ENCODE measurements around the gene TAGLN. TPM values are rescaled to one million over a fixed set of nuclear protein-coding genes. Genes with fewer than 3 reads are reported as not detected.

Gene TAGLN
- total and polyA plus RNA-seq, 9 of the 15 experiments (the other 6 are each of a cell fraction or from before 2014, with no cell fraction given) = 0.21 to 4.9 (median 1.1) TPM

GRCh38 chr11:117175781-117176180 is 23.4 kb upstream of the TAGLN start:
- no peak overlapping the region for H2AFZ ChIP-seq (ENCODE audit: low read depth, low read length)
- CTCF ChIA-PET (ENCODE audit: low intra/inter-chr PET ratio) = no interaction called here
- no TSS peak for BruUV-seq (replicated peaks)
- H3K4me1 ChIP-seq (replicated peaks in 1 of 2; ENCODE audit: control insufficient read depth in 2 of 2, insufficient read depth in 2 of 2, low read length in 2 of 2) = peaks cover 51 to 53% of the 10 kb centered on the region in 2 experiments
- intact Hi-C loops (cut with micrococcal nuclease) = no loop called here
- DNase-seq (ENCODE audit: extremely low read depth in 1 of 4, low spot score in 3 of 4) (no peak), FAIRE-seq (no peak), ATAC-seq (no peak)
- H3K27me3 ChIP-seq (ENCODE audit: control insufficient read depth in 2 of 2, insufficient read depth in 2 of 2, low read length in 2 of 2) = no peaks in the 10 kb centered on the region
- TF ChIP-seq ZNF79 (CRISPR knock-in tag; IDR thresholded peaks at IDR 0.05; ENCODE audit: low read depth) = no peak
- no peak for TF ChIP-seq KAT8 (IDR thresholded peaks at IDR 0.05; ENCODE audit: low read depth)
- no peak for TF ChIP-seq GTF2E2 (tag; IDR thresholded peaks at IDR 0.05)
- no peak for TF ChIP-seq MTA2 (IDR thresholded peaks at IDR 0.05; ENCODE audit: low read depth)
- TF ChIP-seq, protein P1, sequence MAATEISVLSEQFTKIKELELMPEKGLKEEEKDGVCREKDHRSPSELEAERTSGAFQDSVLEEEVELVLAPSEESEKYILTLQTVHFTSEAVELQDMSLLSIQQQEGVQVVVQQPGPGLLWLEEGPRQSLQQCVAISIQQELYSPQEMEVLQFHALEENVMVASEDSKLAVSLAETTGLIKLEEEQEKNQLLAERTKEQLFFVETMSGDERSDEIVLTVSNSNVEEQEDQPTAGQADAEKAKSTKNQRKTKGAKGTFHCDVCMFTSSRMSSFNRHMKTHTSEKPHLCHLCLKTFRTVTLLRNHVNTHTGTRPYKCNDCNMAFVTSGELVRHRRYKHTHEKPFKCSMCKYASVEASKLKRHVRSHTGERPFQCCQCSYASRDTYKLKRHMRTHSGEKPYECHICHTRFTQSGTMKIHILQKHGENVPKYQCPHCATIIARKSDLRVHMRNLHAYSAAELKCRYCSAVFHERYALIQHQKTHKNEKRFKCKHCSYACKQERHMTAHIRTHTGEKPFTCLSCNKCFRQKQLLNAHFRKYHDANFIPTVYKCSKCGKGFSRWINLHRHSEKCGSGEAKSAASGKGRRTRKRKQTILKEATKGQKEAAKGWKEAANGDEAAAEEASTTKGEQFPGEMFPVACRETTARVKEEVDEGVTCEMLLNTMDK (IDR thresholded peaks at IDR 0.05; ENCODE audit: borderline replicate concordance, insufficient read depth, low read depth, low read length, poor library complexity, severe bottlenecking) = no peak
- TF ChIP-seq, protein P2, sequence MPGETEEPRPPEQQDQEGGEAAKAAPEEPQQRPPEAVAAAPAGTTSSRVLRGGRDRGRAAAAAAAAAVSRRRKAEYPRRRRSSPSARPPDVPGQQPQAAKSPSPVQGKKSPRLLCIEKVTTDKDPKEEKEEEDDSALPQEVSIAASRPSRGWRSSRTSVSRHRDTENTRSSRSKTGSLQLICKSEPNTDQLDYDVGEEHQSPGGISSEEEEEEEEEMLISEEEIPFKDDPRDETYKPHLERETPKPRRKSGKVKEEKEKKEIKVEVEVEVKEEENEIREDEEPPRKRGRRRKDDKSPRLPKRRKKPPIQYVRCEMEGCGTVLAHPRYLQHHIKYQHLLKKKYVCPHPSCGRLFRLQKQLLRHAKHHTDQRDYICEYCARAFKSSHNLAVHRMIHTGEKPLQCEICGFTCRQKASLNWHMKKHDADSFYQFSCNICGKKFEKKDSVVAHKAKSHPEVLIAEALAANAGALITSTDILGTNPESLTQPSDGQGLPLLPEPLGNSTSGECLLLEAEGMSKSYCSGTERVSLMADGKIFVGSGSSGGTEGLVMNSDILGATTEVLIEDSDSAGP (CRISPR knock-in tag; IDR thresholded peaks at IDR 0.05) = no peak
- no peak for TF ChIP-seq ZNF764 (CRISPR knock-in tag; IDR thresholded peaks at IDR 0.05; ENCODE audit: low read depth)
- no peak for TF ChIP-seq SIRT6 (IDR thresholded peaks at IDR 0.05; ENCODE audit: low read depth, low read length)
- no peak for TF ChIP-seq FOXK1 (CRISPR knock-in tag; IDR thresholded peaks at IDR 0.05; ENCODE audit: borderline replicate concordance)
- no peak for TF ChIP-seq TBP (optimal IDR thresholded peaks at IDR 0.05; ENCODE audit: low read depth, low read length)
- no peak for TF ChIP-seq NFIX (CRISPR knock-in tag; IDR thresholded peaks at IDR 0.05; ENCODE audit: low read depth)
- TF ChIP-seq TSC22D4 (tag; IDR thresholded peaks at IDR 0.05) = no peak
- no peak for TF ChIP-seq ZBTB34 (CRISPR knock-in tag; IDR thresholded peaks at IDR 0.05)
- H3K9ac ChIP-seq (ENCODE audit: insufficient read depth in 1 of 2, low read depth in 2 of 2, low read length in 2 of 2) = no peak overlapping the region
- no peak overlapping the region for H3K27ac ChIP-seq (ENCODE audit: extremely low read depth, low read depth, low read length)
- in situ Hi-C loops (cut with MboI) = no loop called here
- H3K36me3 ChIP-seq (ENCODE audit: control insufficient read depth, insufficient read depth, low read length) = peaks cover 15% of the 10 kb centered on the region; the same call in 1 of the 3 replicates
- POLR2A ChIA-PET = interaction anchor here (1.0 to 1.4 kb wide), 2 partner anchors 12 to 29 kb away, joined by 3 to 4 read pairs; no protein-coding TSS in a partner anchor
- WGBS (ENCODE audit: insufficient coverage, low coverage, missing lambda C conversion rate) = 74% methylated on average over 5 of the region's 5 CpGs
- H3K79me2 ChIP-seq (ENCODE audit: control insufficient read depth, insufficient read depth, low read length) = peaks cover 15% of the 10 kb centered on the region
- no peak overlapping the region for H3K4me3 ChIP-seq
- no peaks in the 10 kb centered on the region for H3K9me3 ChIP-seq (replicated peaks; ENCODE audit: control insufficient read depth, insufficient read depth, low read depth, low read length)
- H3K4me2 ChIP-seq (ENCODE audit: insufficient read depth, low read length) = no peak overlapping the region
- peaks cover 14% of the 10 kb centered on the region; the same call in 1 of the 2 replicates for H4K20me1 ChIP-seq (replicated peaks; ENCODE audit: control insufficient read depth, insufficient read depth, low read length)
- no peaks in the 10 kb centered on the region for H3K9me1 ChIP-seq (ENCODE audit: control insufficient read depth, insufficient read depth, low read length)

All from K562 (cell line).